Mucosa of rectum (tissue), 2 donors: ENCODE data around the gene AOAH.
A peak's percentile ranks its signal among the peaks of the same experiment; 100 is the strongest.

Experiments used
- H3K27ac ChIP-seq, 2 donors: one replicate each; pipeline ENCODE4 v1.7.0; 2013; ENCODE audit warnings: inconsistent platforms in 2 of 2, low read depth in 2 of 2, low read length in 2 of 2
- H3K27me3 ChIP-seq, 2 donors: one replicate each; pipeline ENCODE4 v1.7.0; 2013; ENCODE audit warnings: low read length in 2 of 2; ENCODE audit not compliant: control insufficient read depth in 2 of 2, insufficient read depth in 2 of 2
- H3K36me3 ChIP-seq, 2 donors: one replicate each; pipeline ENCODE4 v1.7.0; 2013; ENCODE audit warnings: low read length in 2 of 2; ENCODE audit not compliant: control insufficient read depth in 2 of 2, insufficient read depth in 2 of 2
- H3K4me1 ChIP-seq, 2 donors: one replicate each; pipeline ENCODE4 v1.7.0; 2013; ENCODE audit warnings: low read length in 2 of 2, mild to moderate bottlenecking in 1 of 2; ENCODE audit not compliant: control insufficient read depth in 2 of 2, insufficient read depth in 2 of 2
- H3K4me3 ChIP-seq, 2 donors: one replicate each; pipeline ENCODE4 v1.7.0; 2013; ENCODE audit warnings: low read length in 2 of 2
- H3K9ac ChIP-seq, 2 donors: one replicate each; pipeline ENCODE4 v1.7.0; 2013; ENCODE audit warnings: low read length in 2 of 2, low read depth in 1 of 2, mild to moderate bottlenecking in 1 of 2
- H3K9me3 ChIP-seq, 2 donors: one replicate each; pipeline ENCODE4 v1.7.0; 2013; ENCODE audit warnings: low read length in 2 of 2; ENCODE audit not compliant: control insufficient read depth in 2 of 2
- donor health status: healthy.
- donor health status: Normal muscosa, but diverticular disease.

AOAH gene

DNA sequence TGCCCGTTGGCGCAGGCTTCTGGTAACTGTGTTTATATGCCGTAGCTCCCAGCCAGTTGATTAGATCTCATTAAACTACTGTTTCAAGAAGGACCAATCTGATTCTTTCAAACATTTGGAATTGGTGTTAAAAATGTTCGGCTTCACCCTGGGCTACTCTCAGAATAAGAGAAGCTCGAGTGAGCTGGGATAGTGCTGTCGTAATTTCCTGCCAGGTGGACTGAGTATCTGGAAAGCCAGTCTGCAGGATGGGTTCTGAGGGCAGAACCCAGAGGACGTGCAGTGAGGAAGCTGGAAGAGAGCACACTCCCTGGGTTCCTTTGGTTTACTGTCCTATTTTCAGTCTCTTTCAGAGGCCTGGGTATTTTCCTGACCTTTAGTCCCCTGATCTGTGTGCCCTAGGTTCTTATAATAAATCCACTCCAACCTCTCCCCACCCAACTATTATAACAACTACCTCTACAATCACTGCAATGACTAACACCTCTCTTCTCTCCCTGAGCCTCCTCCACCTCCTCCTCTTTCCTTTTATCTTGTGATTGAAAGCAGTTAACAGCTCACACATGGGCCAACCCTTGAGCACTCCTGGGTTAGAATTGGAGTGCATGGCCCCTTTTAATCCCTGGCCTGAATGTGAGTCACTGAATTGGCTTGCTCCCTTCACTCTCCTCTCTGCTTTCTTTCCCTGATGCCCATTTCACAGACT lies 63.0 kb downstream of the AOAH start:
- peak overlapping the region; percentile 62 to 85 for H3K27ac ChIP-seq
- H3K36me3 ChIP-seq: peaks cover 0 to 5% of the 10 kb centered on the region in 2 donors

DNA sequence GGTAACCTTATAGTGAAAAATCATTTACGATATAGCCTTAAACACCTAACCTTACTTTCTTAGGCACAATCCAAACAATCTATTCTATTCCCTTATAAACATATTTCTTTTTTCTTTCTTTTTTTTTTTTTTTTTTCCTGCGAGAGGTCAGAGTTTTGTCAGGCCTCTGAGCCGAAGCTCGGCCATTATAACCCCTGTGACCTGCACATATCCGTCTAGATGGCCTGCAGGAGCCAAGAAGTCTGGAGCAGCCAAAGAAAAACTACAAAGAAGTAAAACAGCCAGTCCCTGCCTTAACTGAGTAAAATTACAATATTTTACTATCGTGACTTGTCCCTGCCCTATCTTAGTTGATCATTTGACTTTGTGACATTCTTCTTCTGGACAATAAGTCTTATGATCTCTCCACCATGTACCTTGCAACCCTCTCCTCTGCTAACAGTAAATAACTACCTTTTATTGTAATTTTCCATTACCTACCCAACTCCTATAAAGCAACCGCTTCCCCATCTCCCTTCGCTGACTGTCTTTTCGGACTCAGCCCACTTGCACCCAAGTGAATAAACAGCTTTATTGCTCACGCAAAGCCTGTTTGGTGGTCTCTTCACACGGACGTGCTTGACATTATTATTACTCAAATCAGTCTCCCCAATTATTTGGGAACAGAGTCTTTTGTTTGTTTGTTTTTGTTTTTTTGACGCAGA lies 64.5 kb downstream of the AOAH start:
- H3K9ac ChIP-seq: no peak overlapping the region
- peaks cover 25 to 27% of the 10 kb centered on the region in 2 donors for H3K4me1 ChIP-seq
- H3K4me3 ChIP-seq: peak overlapping the region in 1 of 2 donors; percentile 41
- peaks cover 0 to 5% of the 10 kb centered on the region in 2 donors for H3K36me3 ChIP-seq
- H3K27me3 ChIP-seq: no peaks in the 10 kb centered on the region
- H3K9me3 ChIP-seq: no peaks in the 10 kb centered on the region
- peak overlapping the region; percentile 48 to 85 for H3K27ac ChIP-seq

More for the DNA sequence above, 63.0 kb downstream of the AOAH start:
- H3K4me3 ChIP-seq: peak overlapping the region; percentile 20 to 41
- no peaks in the 10 kb centered on the region for H3K27me3 ChIP-seq
- H3K4me1 ChIP-seq: peaks cover 25 to 27% of the 10 kb centered on the region in 2 donors
- H3K9me3 ChIP-seq: no peaks in the 10 kb centered on the region
- H3K9ac ChIP-seq: peak overlapping the region in 1 of 2 donors; percentile 1

DNA sequence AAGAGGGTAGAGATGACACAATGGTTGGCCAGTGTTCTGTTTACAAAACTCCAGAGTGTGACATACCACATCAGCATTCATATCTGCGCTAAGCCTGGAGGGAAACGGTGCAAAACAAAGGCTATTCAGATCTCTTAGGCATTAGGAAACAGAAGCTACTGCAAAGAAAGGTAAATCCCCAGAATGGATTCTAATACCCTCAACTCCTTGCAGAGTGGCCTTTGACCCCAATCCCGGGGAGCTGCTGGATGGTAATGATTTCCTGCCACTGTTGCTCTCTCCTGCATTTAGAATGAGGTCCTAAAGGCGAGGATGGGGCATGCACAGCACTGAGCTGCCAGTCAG lies 65.2 kb downstream of the AOAH start:
- Histone ChIP-seq H3K9me3 (no peaks in the 10 kb centered on the region), H3K9ac (no peak overlapping the region), H3K4me3 (peak overlapping the region; percentile 15 to 41), H3K27me3 (no peaks in the 10 kb centered on the region), H3K4me1 (peaks cover 25% of the 10 kb centered on the region in 2 donors), H3K27ac (peak overlapping the region; percentile 34 to 39), H3K36me3 (peaks cover 0 to 5% of the 10 kb centered on the region in 2 donors)

DNA sequence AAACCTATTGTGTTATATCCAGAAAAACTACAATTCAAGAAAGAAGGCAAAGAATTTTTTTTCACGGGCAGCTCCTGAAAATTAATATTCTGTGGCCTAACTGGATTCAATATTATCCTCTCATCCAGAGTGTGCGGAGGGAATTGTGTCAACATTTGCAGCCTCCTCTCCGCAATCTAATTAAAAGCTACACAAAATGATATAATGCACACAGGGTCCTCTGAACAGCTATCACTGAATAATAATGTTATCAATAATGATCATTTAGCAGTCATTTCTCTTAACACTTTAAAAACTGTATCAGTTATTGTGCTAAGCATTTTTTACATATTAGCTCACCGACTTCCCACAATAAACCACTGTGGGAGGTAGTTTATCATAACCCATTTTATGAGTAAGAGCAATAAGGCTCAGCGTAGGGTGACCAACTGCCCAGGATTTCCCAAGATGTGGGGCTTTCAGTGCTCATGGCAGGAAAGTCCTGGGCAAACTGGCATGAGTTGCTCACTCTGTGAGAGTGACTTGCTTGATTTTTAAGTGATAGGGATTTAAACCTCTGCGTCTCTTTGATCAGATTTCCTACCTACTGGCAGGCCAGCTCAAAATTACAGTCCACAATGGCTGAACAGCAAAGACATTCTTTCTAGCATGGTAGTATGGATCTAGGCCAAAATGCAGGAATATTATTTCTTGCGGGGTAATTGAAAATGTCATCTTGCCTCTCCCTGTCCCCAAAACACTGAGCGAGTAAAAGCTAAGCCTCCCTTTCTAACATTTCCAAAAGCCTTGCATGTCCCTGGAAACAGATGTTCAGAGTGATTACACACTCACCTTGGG lies 65.7 kb downstream of the AOAH start:
- H3K9ac ChIP-seq: no peak overlapping the region
- no peaks in the 10 kb centered on the region for H3K27me3 ChIP-seq
- no peaks in the 10 kb centered on the region for H3K9me3 ChIP-seq
- peaks cover 0 to 5% of the 10 kb centered on the region in 2 donors for H3K36me3 ChIP-seq
- peak overlapping the region; percentile 15 to 41 for H3K4me3 ChIP-seq
- peaks cover 25 to 26% of the 10 kb centered on the region in 2 donors for H3K4me1 ChIP-seq
- peak overlapping the region; percentile 34 to 39 for H3K27ac ChIP-seq

DNA sequence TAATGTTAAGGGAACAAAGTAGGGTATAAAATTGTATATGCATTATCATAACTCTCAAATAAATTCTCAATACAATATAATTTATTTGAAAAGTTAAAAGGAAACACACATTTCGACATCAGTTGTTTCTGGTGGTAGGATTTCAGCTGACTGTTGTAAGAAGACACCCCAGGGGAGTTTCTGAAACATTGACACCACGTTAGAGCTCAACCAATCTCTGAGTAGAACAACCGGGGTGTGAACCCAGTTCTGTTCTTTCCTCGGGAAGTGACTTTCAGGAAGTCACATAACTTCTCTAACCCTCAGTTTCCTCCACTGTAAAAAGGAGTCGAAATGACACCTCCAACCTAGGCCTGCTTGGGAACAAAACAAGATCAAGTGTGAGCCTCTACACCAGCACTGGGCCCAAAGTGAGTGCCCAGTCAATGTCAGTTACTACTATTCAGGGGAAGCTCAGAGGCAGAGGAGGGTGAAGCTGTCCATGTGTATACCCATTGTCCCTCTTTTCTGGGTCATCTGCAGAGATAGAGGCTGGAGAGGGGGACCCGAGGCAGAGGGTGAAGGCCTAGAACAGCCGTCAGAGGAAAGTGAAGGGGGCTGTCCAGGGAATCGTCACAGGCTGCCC lies 67.1 kb downstream of the AOAH start:
- H3K27ac ChIP-seq: no peak overlapping the region
- no peaks in the 10 kb centered on the region for H3K9me3 ChIP-seq

DNA sequence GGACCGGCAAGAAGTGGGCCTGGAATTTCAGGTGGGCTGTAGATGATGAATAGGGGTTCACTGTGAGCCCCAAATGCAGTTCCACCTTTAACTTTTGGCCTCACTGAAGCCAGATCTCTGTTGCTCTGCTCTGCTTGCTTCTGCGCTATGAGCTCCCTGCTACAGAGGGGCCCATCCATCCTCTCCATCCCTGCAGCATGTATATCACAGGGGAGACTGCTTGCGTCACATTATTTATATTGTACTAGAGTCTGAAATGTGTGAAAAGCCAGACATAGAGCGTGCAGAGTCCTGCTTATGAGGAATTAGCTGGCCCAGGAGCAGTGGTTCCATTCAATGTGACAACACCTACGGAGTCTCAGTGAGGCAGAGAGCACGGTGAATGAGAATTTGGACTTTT lies 69.9 kb downstream of the AOAH start:
- Histone ChIP-seq H3K4me3 (no peak overlapping the region), H3K4me1 (peaks cover 13 to 18% of the 10 kb centered on the region in 2 donors)

More for the DNA sequence above, 67.1 kb downstream of the AOAH start:
- Histone ChIP-seq H3K36me3 (peaks cover 0 to 5% of the 10 kb centered on the region in 2 donors), H3K27me3 (no peaks in the 10 kb centered on the region), H3K9ac (no peak overlapping the region), H3K4me1 (peaks cover 15 to 21% of the 10 kb centered on the region in 2 donors), H3K4me3 (no peak overlapping the region)

DNA sequence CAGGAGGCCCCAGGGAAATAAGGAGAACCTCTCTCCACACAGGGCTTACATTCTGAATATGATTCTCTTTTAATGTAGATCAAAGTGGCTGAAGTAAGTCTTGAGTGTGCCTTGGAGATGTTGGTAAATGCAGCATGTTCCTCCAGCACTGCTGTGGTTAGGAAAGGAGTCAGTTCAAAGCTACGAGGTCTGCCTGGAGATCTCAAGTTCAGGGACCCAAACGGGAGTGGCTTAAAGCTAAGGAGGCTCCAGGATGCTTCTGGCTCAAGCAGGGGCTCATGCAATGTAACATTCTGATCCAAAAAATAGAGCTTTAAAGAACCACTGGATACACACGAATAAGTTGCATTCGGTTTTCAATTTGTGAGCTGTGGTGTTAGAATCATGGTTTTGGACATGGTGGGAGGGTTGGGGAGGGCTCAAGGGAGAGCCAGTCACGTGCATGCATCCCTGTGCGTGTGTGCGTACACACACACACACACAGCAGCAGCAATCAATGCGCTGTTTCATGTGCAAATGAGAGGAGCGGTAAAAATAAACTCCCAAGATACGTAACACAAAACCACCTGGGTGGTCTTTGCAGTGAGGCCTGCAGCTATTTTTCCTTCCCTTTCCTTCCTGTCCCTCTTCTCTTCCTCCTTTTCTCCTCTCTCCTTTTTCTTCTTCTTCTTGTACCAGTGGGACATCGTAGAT lies 70.5 kb downstream of the AOAH start:
- no peaks in the 10 kb centered on the region for H3K9me3 ChIP-seq
- peaks cover 0 to 5% of the 10 kb centered on the region in 2 donors for H3K36me3 ChIP-seq
- H3K9ac ChIP-seq: no peak overlapping the region
- H3K27ac ChIP-seq: no peak overlapping the region
- H3K4me3 ChIP-seq: no peak overlapping the region
- H3K27me3 ChIP-seq: no peaks in the 10 kb centered on the region
- H3K4me1 ChIP-seq: peaks cover 7 to 12% of the 10 kb centered on the region in 2 donors

More for the DNA sequence above, 69.9 kb downstream of the AOAH start:
- peaks cover 0 to 5% of the 10 kb centered on the region in 2 donors for H3K36me3 ChIP-seq
- H3K9ac ChIP-seq: no peak overlapping the region
- no peaks in the 10 kb centered on the region for H3K9me3 ChIP-seq
- H3K27ac ChIP-seq: no peak overlapping the region
- no peaks in the 10 kb centered on the region for H3K27me3 ChIP-seq

DNA sequence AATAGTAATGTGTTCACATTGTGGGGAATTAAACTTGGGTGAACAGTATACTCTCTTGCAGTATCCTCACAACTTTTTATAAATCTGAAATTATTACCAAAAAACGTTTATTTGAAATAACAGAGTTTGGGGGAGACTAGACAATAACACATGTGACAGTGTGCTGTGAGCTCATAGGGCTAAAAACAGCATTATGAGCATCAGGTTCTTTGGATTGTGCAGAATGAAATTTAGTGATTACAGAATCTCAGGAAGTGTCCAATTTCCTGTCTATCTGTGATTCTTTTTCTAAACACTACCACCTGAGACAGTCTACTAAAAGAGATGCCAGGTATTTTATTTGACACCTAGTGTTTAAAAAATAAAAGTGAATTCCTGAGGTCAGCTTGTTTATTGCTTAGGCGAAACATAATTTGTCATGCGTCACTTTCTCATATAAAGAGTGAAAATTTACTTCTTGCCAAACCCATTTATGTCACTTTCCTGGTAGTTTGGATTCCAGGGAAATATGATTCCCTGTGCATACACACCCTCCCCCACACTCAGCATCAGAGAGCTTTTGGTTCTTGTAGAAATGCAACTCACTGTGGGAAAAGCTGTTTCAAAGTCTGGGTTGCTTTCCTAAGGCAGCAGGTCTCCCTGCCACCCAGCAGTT lies 71.2 kb downstream of the AOAH start:
- no peak overlapping the region for H3K4me3 ChIP-seq
- H3K9me3 ChIP-seq: no peaks in the 10 kb centered on the region
- H3K9ac ChIP-seq: no peak overlapping the region
- peaks cover 0 to 5% of the 10 kb centered on the region in 2 donors for H3K36me3 ChIP-seq
- no peak overlapping the region for H3K27ac ChIP-seq
- H3K27me3 ChIP-seq: no peaks in the 10 kb centered on the region
- H3K4me1 ChIP-seq: peaks cover 3 to 6% of the 10 kb centered on the region in 2 donors

DNA sequence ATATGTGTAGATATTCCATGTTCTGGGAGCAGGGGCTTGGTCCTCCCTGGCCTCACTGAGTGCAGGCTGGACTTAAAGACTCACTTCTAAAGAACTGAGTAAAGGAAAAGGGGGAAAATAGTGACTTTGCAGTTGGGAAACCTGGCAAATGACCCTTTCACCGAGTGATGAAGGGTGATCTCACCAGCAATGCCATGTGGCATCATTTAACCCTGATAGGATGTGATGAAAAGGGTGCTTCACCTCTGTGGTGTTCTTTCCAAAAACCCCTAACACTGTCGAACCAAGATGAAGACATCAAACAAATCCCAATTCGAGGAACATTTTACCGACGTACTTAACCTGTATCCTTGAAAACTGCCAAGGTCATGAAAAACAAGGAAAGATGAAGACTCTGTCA lies 71.9 kb downstream of the AOAH start:
- no peaks in the 10 kb centered on the region for H3K9me3 ChIP-seq
- H3K4me3 ChIP-seq: no peak overlapping the region
- no peak overlapping the region for H3K27ac ChIP-seq
- no peaks in the 10 kb centered on the region for H3K27me3 ChIP-seq
- H3K4me1 ChIP-seq: peaks cover 3 to 6% of the 10 kb centered on the region in 2 donors
- H3K9ac ChIP-seq: no peak overlapping the region
- peaks cover 0 to 3% of the 10 kb centered on the region in 2 donors for H3K36me3 ChIP-seq
